Measurements from ENCODE around the gene ISX. TPM values are rescaled to one million over a fixed set of nuclear protein-coding genes. Genes with fewer than 3 reads are reported as not detected.

The ISX gene
- total RNA-seq: not detected

DNA sequence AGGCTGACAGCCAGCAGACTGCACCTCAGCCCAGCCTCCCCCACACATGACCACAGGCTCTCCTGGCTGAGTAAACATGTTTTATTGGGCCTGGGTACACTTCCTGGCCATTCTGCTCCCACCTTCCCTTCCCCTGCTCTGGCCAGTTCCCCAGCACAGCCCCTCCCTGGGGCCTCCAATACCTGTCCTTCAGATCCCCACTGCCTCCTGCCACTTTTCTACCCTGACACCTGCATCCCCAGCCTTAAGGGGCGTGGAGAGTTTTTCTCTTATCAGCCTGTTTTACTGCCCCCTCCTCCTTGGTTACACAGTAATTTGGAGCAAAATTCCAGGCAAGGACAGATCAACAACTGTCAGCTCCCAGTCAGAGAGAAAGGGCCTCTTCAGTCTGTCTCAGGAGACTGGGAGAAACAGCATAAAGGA lies at the start of gene ISX:
TSS of gene ISX (plus strand) at position 363 of the 423 bp plus-strand sequence. CDS start 930 bp downstream, outside the sequence.
- no peaks in the 10 kb centered on the region for H3K36me3 ChIP-seq
- H3K27ac ChIP-seq: no peak within 1 kb of the TSS
- no peaks in the 10 kb centered on the region for H3K9me3 ChIP-seq
- no peak for DNase-seq
- H3K4me1 ChIP-seq: no peaks in the 10 kb centered on the region
- no peak for TF ChIP-seq POLR2A (IDR thresholded peaks at IDR 0.05)
- TF ChIP-seq, protein P1, sequence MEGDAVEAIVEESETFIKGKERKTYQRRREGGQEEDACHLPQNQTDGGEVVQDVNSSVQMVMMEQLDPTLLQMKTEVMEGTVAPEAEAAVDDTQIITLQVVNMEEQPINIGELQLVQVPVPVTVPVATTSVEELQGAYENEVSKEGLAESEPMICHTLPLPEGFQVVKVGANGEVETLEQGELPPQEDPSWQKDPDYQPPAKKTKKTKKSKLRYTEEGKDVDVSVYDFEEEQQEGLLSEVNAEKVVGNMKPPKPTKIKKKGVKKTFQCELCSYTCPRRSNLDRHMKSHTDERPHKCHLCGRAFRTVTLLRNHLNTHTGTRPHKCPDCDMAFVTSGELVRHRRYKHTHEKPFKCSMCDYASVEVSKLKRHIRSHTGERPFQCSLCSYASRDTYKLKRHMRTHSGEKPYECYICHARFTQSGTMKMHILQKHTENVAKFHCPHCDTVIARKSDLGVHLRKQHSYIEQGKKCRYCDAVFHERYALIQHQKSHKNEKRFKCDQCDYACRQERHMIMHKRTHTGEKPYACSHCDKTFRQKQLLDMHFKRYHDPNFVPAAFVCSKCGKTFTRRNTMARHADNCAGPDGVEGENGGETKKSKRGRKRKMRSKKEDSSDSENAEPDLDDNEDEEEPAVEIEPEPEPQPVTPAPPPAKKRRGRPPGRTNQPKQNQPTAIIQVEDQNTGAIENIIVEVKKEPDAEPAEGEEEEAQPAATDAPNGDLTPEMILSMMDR (IDR thresholded peaks at IDR 0.05): no peak
- no peak within 1 kb of the TSS for H3K4me3 ChIP-seq
- intact Hi-C loops (cut with DNase I): no loop called here
- 31 to 40% methylated on average over 1 of the region's 1 CpG for WGBS, 2 donors
- peaks cover 0 to 4% (median 0%) of the 10 kb centered on the region in 4 donors for H3K27me3 ChIP-seq

DNA sequence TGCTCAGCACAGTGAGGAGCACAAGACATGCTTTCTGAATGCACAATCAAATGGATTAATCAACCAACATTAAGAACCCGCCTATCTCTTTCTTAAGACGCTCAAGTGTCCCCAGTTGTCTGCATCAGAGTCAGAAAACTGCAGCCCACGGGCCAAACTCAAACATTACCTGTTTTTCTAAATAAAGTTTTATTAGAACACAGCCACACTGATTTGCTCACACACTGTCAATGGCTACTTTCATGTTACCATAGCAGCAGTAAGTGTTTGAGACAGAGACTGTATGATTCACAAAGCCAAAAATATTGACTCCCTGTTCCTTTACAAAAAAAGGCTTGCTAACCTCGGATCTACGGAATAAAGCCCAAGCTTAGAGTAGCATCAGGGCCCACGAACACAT lies 49.0 kb upstream of the ISX start:
- H3K27ac ChIP-seq: no peak overlapping the region
- intact Hi-C loops (cut with DNase I): no loop called here
- TF ChIP-seq, protein P1 (IDR thresholded peaks at IDR 0.05): no peak
- TF ChIP-seq POLR2A (IDR thresholded peaks at IDR 0.05): no peak
- H3K27me3 ChIP-seq: peaks cover 0 to 16% (median 0%) of the 10 kb centered on the region in 4 donors
- no peaks in the 10 kb centered on the region for H3K36me3 ChIP-seq
- H3K4me3 ChIP-seq: no peak overlapping the region
- DNase-seq: no peak
- no peaks in the 10 kb centered on the region for H3K9me3 ChIP-seq
- peaks cover 0 to 14% (median 0%) of the 10 kb centered on the region in 3 donors for H3K4me1 ChIP-seq
- 78 to 86% methylated on average over 6 of the region's 6 CpGs for WGBS, 2 donors

DNA sequence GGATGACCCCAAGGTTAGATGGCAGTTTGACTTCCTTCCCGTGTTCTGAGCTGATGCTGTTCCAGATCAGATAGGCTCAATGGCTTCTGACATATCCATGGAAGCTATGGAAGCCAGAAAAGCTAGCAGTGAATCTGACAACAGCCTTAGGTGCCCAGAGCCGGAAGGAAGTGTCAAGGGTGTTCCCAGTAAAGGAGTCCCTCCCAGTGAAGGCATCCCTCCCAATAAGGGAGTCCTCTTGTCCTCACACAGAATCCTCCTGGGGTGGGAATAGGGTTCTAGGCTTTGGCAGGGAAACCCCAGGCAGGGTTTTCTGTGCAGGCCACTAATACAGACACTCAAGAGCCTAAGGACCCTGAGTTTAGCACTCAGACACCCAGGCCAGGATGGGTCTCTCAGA lies 47.0 kb upstream of the ISX start:
- Histone ChIP-seq H3K4me1 (peaks cover 0 to 18% (median 0%) of the 10 kb centered on the region in 3 donors), H3K4me3 (no peak overlapping the region), H3K27me3 (peaks cover 0 to 29% (median 0%) of the 10 kb centered on the region in 4 donors), H3K27ac (no peak overlapping the region), H3K36me3 (no peaks in the 10 kb centered on the region), H3K9me3 (no peaks in the 10 kb centered on the region)
- no peak for TF ChIP-seq POLR2A (IDR thresholded peaks at IDR 0.05)
- TF ChIP-seq, protein P1 (IDR thresholded peaks at IDR 0.05): no peak
- intact Hi-C loops (cut with DNase I): no loop called here
- WGBS, 2 donors: 50 to 80% methylated on average over 2 of the region's 2 CpGs
- DNase-seq: no peak

DNA sequence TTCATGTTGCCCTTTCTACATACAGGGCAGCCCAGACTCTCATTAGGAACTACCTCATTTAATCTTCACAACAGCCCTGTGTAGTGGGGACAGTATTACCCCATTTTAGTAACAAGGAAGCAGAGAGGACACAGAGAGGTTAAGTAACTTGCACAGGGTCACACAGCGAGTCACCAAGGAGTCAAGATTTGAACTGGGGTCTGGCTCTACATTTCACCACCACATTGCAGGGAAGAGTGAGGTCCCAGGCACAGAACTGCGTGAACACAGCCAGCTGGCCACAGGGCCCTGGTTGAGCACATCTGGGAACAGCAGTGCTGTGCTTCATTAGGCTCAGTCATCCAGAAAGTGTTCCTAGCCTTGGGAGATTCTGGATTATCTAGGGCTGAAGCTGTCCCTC lies 45.4 kb upstream of the ISX start:
- DNase-seq: no peak
- H3K27ac ChIP-seq: peak overlapping the region in 1 of 4 donors; percentile 9
- WGBS, 2 donors: 63 to 78% methylated on average over 1 to 2 of the region's 2 CpGs
- H3K4me1 ChIP-seq: peaks cover 0 to 22% (median 0%) of the 10 kb centered on the region in 3 donors
- H3K4me3 ChIP-seq: no peak overlapping the region
- H3K9me3 ChIP-seq: no peaks in the 10 kb centered on the region
- H3K36me3 ChIP-seq: no peaks in the 10 kb centered on the region
- intact Hi-C loops (cut with DNase I): loop anchor here (5.0 kb wide), 1 partner anchor 608 kb away; no protein-coding TSS in a partner anchor
- TF ChIP-seq POLR2A (IDR thresholded peaks at IDR 0.05): no peak
- TF ChIP-seq, protein P1 (IDR thresholded peaks at IDR 0.05): no peak
- peaks cover 0 to 43% (median 0%) of the 10 kb centered on the region in 4 donors for H3K27me3 ChIP-seq

DNA sequence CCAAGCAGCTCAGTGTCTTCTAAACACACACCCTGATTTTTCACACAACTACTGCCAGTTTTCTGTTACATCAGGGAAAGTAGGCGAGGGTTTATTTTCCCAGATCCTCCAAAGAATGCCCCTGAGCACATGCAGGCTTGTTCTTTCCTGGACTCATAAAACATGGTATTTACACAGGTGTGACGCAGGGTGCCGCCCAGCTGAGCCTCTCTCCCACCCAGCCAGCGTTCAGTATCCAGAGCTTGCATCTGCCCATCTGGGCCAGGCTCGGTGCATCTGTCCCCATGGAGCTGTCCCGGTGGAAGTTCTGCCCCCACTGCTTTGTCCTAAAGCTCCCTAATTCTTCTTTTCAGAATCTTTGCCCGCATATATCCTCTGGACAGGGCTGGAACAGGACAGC lies 44.8 kb upstream of the ISX start:
- Histone ChIP-seq H3K4me1 (peaks cover 0 to 22% (median 0%) of the 10 kb centered on the region in 3 donors), H3K4me3 (no peak overlapping the region), H3K27me3 (peaks cover 0 to 47% (median 0%) of the 10 kb centered on the region in 4 donors), H3K36me3 (no peaks in the 10 kb centered on the region), H3K27ac (peak overlapping the region in 1 of 4 donors; percentile 9), H3K9me3 (no peaks in the 10 kb centered on the region)
- TF ChIP-seq POLR2A (IDR thresholded peaks at IDR 0.05): no peak
- TF ChIP-seq, protein P1 (IDR thresholded peaks at IDR 0.05): no peak
- WGBS, 2 donors: 29% methylated on average over 7 of the region's 7 CpGs
- intact Hi-C loops (cut with DNase I): loop anchor here (5.0 kb wide), 1 partner anchor 609 kb away; no protein-coding TSS in a partner anchor
- no peak for DNase-seq
